NB4 (cell line): ENCODE data around the gene CACNG6.

Experiments
- DNase-seq: peaks from one replicate; pipeline ENCODE4 v3.0.0; 2010; ENCODE audit warnings: low read depth
- H3K4me3 ChIP-seq: one replicate; pipeline ENCODE4 v1.5.1; 2011; ENCODE audit warnings: mild to moderate bottlenecking, low read depth, low read length, moderate library complexity
- MYC ChIP-seq: IDR thresholded peaks from 2 replicates; pipeline ENCODE4 v1.6.1; 2011; ENCODE audit warnings: low read depth, low read length
- POLR2A ChIP-seq: IDR thresholded peaks from 2 replicates; pipeline ENCODE4 v1.6.1; 2011; ENCODE audit warnings: mild to moderate bottlenecking; ENCODE audit not compliant: insufficient read length; ENCODE audit errors: extremely low read depth
- TF ChIP-seq, protein P1 (sequence below): IDR thresholded peaks from 2 replicates; pipeline ENCODE4 v1.6.1; 2011; ENCODE audit warnings: low read depth, low read length
- TF ChIP-seq, protein P2 (sequence below): IDR thresholded peaks from one replicate; pipeline ENCODE4 v1.5.1; 2012; ENCODE audit warnings: low read depth, low read length

Gene CACNG6

DNA sequence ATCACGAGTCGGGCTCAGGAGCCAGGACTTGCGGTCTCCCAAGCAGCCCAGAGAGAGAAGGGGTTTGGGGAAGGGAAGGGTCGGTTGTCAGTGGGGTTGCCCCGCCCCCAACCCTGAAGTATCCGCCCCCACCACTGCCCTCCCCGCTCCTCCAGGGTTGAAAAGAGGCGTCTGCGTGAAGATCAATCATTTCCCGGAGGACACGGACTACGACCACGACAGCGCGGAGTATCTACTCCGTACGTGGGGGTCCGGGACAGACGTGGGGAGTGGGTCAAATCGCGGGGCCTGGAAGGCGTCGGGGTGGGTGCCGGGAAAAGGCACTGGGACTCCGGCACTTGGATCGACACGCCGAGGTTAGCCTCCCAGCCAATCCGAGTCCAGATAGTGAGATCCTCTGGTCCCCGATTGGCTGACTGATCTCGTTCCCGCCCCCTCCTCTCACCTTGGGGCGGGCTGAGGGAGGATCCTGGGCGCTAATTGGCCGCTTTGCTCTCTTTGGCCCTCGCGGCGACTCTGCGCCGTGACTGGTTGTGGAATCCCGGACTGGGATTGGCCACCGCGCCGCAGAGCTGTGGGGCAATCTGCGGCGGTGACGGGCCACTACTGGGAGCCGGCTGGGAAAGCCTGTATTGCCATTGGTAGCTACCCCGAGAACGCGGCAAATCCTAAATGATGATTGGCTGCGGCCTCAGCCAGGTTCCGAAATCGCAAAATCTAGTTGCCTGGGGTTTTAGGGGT lies 13.3 kb upstream of the CACNG6 start:
- no peak for DNase-seq
- H3K4me3 ChIP-seq = no peak overlapping the region
- TF ChIP-seq, protein P1, sequence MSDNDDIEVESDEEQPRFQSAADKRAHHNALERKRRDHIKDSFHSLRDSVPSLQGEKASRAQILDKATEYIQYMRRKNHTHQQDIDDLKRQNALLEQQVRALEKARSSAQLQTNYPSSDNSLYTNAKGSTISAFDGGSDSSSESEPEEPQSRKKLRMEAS = no peak
- TF ChIP-seq MYC (no peak), POLR2A (no peak)
- TF ChIP-seq, protein P2, sequence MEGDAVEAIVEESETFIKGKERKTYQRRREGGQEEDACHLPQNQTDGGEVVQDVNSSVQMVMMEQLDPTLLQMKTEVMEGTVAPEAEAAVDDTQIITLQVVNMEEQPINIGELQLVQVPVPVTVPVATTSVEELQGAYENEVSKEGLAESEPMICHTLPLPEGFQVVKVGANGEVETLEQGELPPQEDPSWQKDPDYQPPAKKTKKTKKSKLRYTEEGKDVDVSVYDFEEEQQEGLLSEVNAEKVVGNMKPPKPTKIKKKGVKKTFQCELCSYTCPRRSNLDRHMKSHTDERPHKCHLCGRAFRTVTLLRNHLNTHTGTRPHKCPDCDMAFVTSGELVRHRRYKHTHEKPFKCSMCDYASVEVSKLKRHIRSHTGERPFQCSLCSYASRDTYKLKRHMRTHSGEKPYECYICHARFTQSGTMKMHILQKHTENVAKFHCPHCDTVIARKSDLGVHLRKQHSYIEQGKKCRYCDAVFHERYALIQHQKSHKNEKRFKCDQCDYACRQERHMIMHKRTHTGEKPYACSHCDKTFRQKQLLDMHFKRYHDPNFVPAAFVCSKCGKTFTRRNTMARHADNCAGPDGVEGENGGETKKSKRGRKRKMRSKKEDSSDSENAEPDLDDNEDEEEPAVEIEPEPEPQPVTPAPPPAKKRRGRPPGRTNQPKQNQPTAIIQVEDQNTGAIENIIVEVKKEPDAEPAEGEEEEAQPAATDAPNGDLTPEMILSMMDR = no peak

DNA sequence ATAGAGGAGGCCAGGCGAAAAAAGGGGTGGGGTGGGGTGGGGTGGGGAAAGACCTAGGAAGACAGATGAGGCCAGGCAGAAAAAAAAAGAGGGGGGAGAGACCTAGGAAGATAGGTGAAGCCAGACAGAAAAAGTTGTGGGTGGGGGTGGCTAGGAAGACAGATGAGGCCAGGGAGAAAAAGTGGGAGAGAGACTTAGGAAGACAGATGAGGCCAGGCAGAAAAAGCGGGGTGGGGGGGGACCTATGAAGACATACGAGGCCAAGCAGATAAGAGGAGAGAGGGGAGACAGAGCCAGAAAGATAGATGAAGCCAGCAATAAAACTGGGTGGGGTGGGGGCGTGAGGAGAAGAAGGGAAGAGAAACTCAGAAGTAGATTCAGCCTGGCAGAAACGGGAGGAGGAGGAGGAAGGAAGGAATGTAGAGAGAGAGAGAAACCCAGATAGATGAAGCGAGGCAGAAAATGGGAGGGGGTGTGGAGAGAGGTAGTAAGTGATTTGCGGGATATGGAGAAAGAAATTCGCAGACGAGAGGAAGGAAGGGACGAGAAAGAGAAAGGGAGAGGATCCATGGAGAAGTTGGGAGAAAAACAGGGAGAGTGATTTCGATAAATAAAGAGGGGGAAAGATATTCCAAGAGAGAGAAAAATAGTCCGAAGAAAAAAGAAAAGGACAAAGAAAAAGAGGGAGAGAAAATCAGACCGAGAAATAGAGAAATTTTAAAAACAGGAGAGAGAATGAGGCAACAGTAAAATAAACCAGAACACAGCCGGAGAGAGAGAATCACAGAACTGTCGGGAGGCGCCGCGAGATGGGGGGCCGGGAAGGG lies 12.2 kb upstream of the CACNG6 start:
- TF ChIP-seq, protein P1 = no peak
- no peak for TF ChIP-seq MYC
- DNase-seq = no peak
- no peak overlapping the region for H3K4me3 ChIP-seq

DNA sequence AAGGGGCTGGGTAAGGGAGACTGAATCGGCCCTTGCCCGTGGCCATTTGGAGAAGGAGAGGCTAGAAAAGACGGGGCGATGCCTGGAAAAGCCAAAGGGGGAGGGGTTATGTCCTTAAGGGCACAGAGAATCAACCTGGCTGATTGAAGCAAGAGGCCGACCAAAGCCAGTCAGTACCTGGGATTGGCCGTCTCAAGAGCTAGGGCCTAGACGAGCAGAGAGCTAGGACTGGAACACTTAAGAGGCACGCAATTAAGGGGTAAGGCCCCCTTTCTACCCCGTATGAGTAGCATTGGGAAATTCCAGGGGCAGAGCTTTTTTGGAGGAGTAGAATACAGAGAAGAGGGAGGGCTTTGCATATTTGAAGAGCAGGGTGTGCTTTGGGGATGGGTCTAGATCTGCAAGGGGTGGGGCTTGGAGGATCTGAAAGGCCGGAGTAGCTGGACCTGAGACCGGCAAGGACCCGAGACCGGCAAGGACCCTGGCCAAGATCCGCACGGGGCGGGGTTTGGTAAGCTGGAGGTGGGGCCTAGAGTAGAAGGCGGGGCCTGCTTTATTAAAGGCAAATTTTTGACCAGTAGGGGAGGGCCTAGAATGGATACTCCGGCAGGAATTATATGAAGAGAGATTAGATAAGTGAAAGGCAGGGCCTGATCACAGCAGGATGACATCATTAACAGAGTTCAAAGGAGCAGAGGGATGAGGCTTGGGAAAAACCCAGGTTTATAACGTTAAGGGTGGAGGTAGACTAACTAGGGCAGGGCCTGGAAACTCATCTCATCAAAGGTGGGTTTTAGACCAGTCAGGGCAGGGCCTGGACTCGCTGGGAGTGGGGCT lies 10.7 kb upstream of the CACNG6 start:
- TF ChIP-seq POLR2A = no peak
- TF ChIP-seq, protein P2 = no peak
- TF ChIP-seq MYC = no peak
- no peak for DNase-seq
- no peak overlapping the region for H3K4me3 ChIP-seq

DNA sequence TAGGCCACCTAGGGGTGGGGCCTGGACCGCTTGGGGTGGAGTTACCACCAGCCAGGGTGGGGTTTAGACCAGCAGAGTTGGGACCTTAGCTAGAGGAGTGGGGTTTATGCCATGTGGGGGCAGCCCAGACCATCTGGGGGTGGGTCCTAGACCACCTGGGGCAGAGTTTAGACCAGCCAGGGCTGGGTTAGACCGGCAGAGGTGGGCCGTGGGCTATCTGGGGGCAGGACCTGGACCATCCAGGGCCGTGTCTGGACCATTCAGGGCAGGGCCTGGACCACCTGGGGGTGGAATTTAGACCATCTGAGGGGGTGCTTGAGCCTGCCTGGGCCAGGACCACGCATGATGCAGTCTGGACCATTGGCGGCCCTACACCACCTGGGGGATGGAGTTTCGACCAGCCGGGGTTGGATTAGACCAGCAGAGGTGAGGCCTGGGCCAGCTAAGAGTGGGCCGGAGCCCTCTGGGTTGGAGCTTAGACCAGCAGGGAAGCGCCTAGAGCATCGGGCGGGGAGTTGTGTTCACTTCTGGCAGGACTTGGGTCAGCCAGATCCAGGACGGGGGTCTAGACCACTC lies 10.0 kb upstream of the CACNG6 start:
- TF ChIP-seq, protein P2 = no peak
- TF ChIP-seq POLR2A = no peak
- TF ChIP-seq, protein P1 = no peak
- no peak overlapping the region for H3K4me3 ChIP-seq
- no peak for DNase-seq

DNA sequence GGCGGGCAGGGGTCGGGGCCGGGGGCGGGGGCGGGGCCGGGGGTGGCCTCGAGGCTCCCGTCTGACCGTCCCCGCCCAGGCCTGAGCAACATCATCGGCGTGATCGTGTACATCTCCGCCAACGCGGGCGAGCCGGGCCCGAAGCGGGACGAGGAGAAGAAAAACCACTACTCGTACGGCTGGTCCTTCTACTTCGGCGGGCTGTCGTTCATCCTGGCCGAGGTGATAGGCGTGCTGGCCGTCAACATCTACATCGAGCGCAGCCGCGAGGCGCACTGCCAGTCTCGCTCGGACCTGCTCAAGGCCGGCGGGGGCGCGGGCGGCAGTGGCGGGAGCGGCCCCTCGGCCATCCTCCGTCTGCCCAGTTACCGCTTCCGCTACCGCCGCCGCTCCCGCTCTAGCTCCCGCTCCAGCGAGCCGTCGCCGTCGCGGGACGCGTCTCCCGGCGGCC lies 9.4 kb upstream of the CACNG6 start:
- H3K4me3 ChIP-seq = no peak overlapping the region
- DNase-seq = no peak
- TF ChIP-seq POLR2A (no peak), MYC (no peak)
- TF ChIP-seq, protein P1 = no peak
- TF ChIP-seq, protein P2 = no peak
